SK-N-SH treated with all-trans-retinoic acid at 6 μM for 48 hours (cell line): ENCODE measurements around the gene BPTF.

ENCODE experiments used
- ARNTL ChIP-seq: fragments of 450-650 bp; formaldehyde crosslinking; IDR thresholded peaks from 2 replicates; pipeline ENCODE4 v1.5.0; 2020; ENCODE audit warnings: low read depth, mild to moderate bottlenecking, moderate library complexity, borderline replicate concordance
- BACH2 ChIP-seq: fragments of 250-450 bp; sonication (Bioruptor Pico); IDR thresholded peaks from 2 replicates; pipeline ENCODE4 v1.9.0; 2021; ENCODE audit warnings: mild to moderate bottlenecking, borderline replicate concordance
- CSRNP3 ChIP-seq: fragments of 250-450 bp; sonication (Bioruptor Pico); IDR thresholded peaks from 2 replicates; pipeline ENCODE4 v1.5.1; 2021; ENCODE audit warnings: mild to moderate bottlenecking, moderate library complexity
- ISL1 ChIP-seq: fragments of 250-450 bp; sonication (Bioruptor Pico); IDR thresholded peaks from 2 replicates; pipeline ENCODE4 v2.1.2; 2022; ENCODE audit warnings: mild to moderate bottlenecking, moderate library complexity
- POU6F1 ChIP-seq: fragments of 250-450 bp; sonication (Bioruptor Pico); IDR thresholded peaks from 2 replicates; pipeline ENCODE4 v1.8.0; 2021; ENCODE audit warnings: low read depth, mild to moderate bottlenecking, moderate library complexity, borderline replicate concordance
- PPARA ChIP-seq: fragments of 250-450 bp; sonication (Bioruptor Pico); IDR thresholded peaks from 2 replicates; pipeline ENCODE4 v1.5.0; 2020; ENCODE audit warnings: mild to moderate bottlenecking, borderline replicate concordance
- SNAI2 ChIP-seq: fragments of 250-450 bp; sonication (Bioruptor Pico); IDR thresholded peaks from 2 replicates; pipeline ENCODE4 v1.5.0; 2020; ENCODE audit warnings: mild to moderate bottlenecking, moderate library complexity
- TOX ChIP-seq: fragments of 250-450 bp; sonication (Bioruptor Pico); IDR thresholded peaks from 2 replicates; pipeline ENCODE4 v1.8.0; 2021; ENCODE audit warnings: mild to moderate bottlenecking, moderate library complexity, borderline replicate concordance
- TSHZ2 ChIP-seq: fragments of 250-450 bp; sonication (Bioruptor Pico); IDR thresholded peaks from 2 replicates; pipeline ENCODE4 v1.5.0; 2020; ENCODE audit warnings: mild to moderate bottlenecking, moderate library complexity
- ZC3H10 ChIP-seq: fragments of 250-450 bp; sonication (Bioruptor Pico); IDR thresholded peaks from 2 replicates; pipeline ENCODE4 v1.5.1; 2021; ENCODE audit warnings: mild to moderate bottlenecking, moderate library complexity
- ZFP30 ChIP-seq: fragments of 450-650 bp; formaldehyde crosslinking; IDR thresholded peaks from 2 replicates; pipeline ENCODE4 v1.5.0; 2022; ENCODE audit warnings: mild to moderate bottlenecking, moderate library complexity
- ZNF565 ChIP-seq: fragments of 450-650 bp; formaldehyde crosslinking; conservative IDR thresholded peaks from 2 replicates; pipeline ENCODE4 v1.5.0; 2020; ENCODE audit warnings: low read depth, mild to moderate bottlenecking, moderate library complexity
- ZNF8 ChIP-seq: fragments of 450-650 bp; formaldehyde crosslinking; IDR thresholded peaks from 2 replicates; pipeline ENCODE4 v1.5.0; 2020; ENCODE audit warnings: mild to moderate bottlenecking, moderate library complexity

DNA sequence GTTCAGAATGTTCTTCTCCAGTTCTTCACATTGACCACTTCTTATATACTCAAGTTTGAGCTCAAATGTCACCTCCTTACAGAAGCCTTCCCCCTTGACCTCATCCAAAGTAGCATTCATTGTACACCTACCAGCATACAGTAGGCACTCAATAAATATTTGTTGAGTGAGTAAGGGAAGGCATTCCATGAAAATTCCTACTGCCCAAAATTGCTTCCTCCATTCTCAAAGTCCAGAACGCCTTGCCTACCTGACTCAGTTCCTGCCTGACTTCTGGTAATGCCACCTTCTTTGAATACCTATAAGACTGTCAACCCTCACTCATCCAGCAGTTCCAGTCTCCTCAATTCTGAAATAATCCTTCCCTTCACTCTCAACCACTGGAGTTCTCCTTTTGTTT is 14.8 kb upstream of the BPTF start:
- TF ChIP-seq SNAI2 (no peak), BACH2 (CRISPR knock-in tag) (no peak), ARNTL (CRISPR knock-in tag) (no peak), CSRNP3 (CRISPR knock-in tag) (no peak), ZC3H10 (no peak), PPARA (CRISPR knock-in tag) (no peak), ZFP30 (CRISPR knock-in tag) (no peak), ZNF8 (no peak), TOX (no peak), ZNF565 (no peak), POU6F1 (CRISPR knock-in tag) (no peak), ISL1 (CRISPR knock-in tag) (no peak), TSHZ2 (CRISPR knock-in tag) (no peak)
